ENCODE results near the gene SF3B6. TPM values are rescaled to one million over a fixed set of nuclear protein-coding genes. Genes with fewer than 3 reads are reported as not detected.

The SF3B6 gene
- total and polyA plus RNA-seq, 9 of the 15 experiments (the other 6 are each of a cell fraction or from before 2014, with no cell fraction given), result 146 to 591 (median 295) TPM

- TF ChIP-seq MBD1 (CRISPR knock-in tag; IDR thresholded peaks at IDR 0.05) (no peak), MEF2A (IDR thresholded peaks at IDR 0.05; ENCODE audit: control insufficient read depth, low read depth, low read length) (no peak), VEZF1 (CRISPR knock-in tag; IDR thresholded peaks at IDR 0.05) (peak; percentile 63)
Observed at GRCh38 chr2:24084386-24085199, 8.5 kb upstream of the SF3B6 start, which contains the start of gene TP53I3 (continued).

Measured in K562 (cell line).